Suprapubic skin (tissue), 4 donors: ENCODE data around the gene TRIM66. TPM values are rescaled to one million over a fixed set of nuclear protein-coding genes. Genes with fewer than 3 reads are reported as not detected.

ENCODE experiments used
- DNase-seq, 2 donors: peaks; one replicate each; pipeline ENCODE4 v3.0.0-alpha.2; 2019; ENCODE audit warnings: low spot score in 2 of 2
- H3K27ac ChIP-seq: fragments of 200-600 bp; sonication (generic); one replicate; pipeline ENCODE4 v1.5.1; 2019
- H3K27me3 ChIP-seq: fragments of 200-600 bp; sonication (generic); one replicate; pipeline ENCODE4 v1.5.1; 2019
- H3K36me3 ChIP-seq: fragments of 200-600 bp; sonication (generic); one replicate; pipeline ENCODE4 v1.5.1; 2019
- H3K4me1 ChIP-seq: fragments of 200-600 bp; sonication (generic); one replicate; pipeline ENCODE4 v1.5.1; 2019
- H3K4me3 ChIP-seq: fragments of 200-600 bp; sonication (generic); one replicate; pipeline ENCODE4 v1.5.1; 2019; ENCODE audit warnings: mild to moderate bottlenecking
- H3K9me3 ChIP-seq: fragments of 200-600 bp; sonication (generic); one replicate; pipeline ENCODE4 v1.5.1; 2019
- EP300 ChIP-seq: sonication (generic); formaldehyde crosslinking; IDR thresholded peaks from one replicate; pipeline ENCODE4 v1.6.1; 2017; ENCODE audit warnings: antibody characterized with exemption
- POLR2A ChIP-seq, 2 donors: fragments of 450-650 bp; IDR thresholded peaks; one replicate each; pipeline ENCODE4 v1.6.1; 2017; ENCODE audit warnings: antibody characterized with exemption in 2 of 2, mild to moderate bottlenecking in 2 of 2, moderate library complexity in 2 of 2
- POLR2AphosphoS5 ChIP-seq, 3 donors: sonication (generic); formaldehyde crosslinking; IDR thresholded peaks; one replicate each; pipeline ENCODE4 v1.6.1; 2017; ENCODE audit warnings: antibody characterized with exemption in 3 of 3
- WGBS: methylation state at CpG from one replicate; pipeline ENCODE4 v1.1.5; 2018; 5-methylcytosine and 5-hydroxymethylcytosine counted together
- total RNA-seq, 4 donors: library from RNA; depleted of rRNA; stranded (reverse); fragments of >200 nt; gene quantifications; one replicate each; pipeline ENCODE4 v1.1.0, GENCODE V29; 2016
- TF ChIP-seq, protein P1 (sequence below), 2 donors: fragments of 200-600 bp in 1 of 2; fragments of 450-650 bp in 1 of 2; sonication (generic) in 1 of 2; IDR thresholded peaks; one replicate each; pipeline ENCODE4 v1.5.1; 2016 to 2019; ENCODE audit warnings: antibody characterized with exemption in 2 of 2, mild to moderate bottlenecking in 1 of 2, moderate library complexity in 1 of 2

The TRIM66 gene
- total RNA-seq, 4 donors from 2014 or later = 9.9 to 20.3 (median 11.7) TPM

GRCh38 chr11:8597182-8597581 is 85.3 kb downstream of the TRIM66 start:
- 37% methylated on average over 3 of the region's 3 CpGs for WGBS
- no peak overlapping the region for H3K27ac ChIP-seq
- H3K36me3 ChIP-seq = no peaks in the 10 kb centered on the region
- TF ChIP-seq POLR2A (IDR thresholded peaks at IDR 0.05) (no peak), POLR2AphosphoS5 (IDR thresholded peaks at IDR 0.05) (no peak), EP300 (no peak)
- TF ChIP-seq, protein P1, sequence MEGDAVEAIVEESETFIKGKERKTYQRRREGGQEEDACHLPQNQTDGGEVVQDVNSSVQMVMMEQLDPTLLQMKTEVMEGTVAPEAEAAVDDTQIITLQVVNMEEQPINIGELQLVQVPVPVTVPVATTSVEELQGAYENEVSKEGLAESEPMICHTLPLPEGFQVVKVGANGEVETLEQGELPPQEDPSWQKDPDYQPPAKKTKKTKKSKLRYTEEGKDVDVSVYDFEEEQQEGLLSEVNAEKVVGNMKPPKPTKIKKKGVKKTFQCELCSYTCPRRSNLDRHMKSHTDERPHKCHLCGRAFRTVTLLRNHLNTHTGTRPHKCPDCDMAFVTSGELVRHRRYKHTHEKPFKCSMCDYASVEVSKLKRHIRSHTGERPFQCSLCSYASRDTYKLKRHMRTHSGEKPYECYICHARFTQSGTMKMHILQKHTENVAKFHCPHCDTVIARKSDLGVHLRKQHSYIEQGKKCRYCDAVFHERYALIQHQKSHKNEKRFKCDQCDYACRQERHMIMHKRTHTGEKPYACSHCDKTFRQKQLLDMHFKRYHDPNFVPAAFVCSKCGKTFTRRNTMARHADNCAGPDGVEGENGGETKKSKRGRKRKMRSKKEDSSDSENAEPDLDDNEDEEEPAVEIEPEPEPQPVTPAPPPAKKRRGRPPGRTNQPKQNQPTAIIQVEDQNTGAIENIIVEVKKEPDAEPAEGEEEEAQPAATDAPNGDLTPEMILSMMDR (IDR thresholded peaks at IDR 0.05) = no peak
- H3K4me1 ChIP-seq = peaks cover 10% of the 10 kb centered on the region
- DNase-seq = no peak
- peaks cover 34% of the 10 kb centered on the region for H3K27me3 ChIP-seq
- no peaks in the 10 kb centered on the region for H3K9me3 ChIP-seq
- no peak overlapping the region for H3K4me3 ChIP-seq

- peaks cover 38% of the 10 kb centered on the region for H3K27me3 ChIP-seq
- DNase-seq = no peak
- no peaks in the 10 kb centered on the region for H3K9me3 ChIP-seq
- H3K4me3 ChIP-seq = no peak overlapping the region
- no peaks in the 10 kb centered on the region for H3K36me3 ChIP-seq
- H3K27ac ChIP-seq = no peak overlapping the region
- TF ChIP-seq POLR2AphosphoS5 (IDR thresholded peaks at IDR 0.05) = no peak
- TF ChIP-seq, protein P1 (IDR thresholded peaks at IDR 0.05) = no peak
- TF ChIP-seq POLR2A (IDR thresholded peaks at IDR 0.05) = no peak
- TF ChIP-seq EP300 = no peak
- peaks cover 10% of the 10 kb centered on the region for H3K4me1 ChIP-seq
Observed at GRCh38 chr11:8596504-8597046, 85.9 kb downstream of the TRIM66 start.

DNA sequence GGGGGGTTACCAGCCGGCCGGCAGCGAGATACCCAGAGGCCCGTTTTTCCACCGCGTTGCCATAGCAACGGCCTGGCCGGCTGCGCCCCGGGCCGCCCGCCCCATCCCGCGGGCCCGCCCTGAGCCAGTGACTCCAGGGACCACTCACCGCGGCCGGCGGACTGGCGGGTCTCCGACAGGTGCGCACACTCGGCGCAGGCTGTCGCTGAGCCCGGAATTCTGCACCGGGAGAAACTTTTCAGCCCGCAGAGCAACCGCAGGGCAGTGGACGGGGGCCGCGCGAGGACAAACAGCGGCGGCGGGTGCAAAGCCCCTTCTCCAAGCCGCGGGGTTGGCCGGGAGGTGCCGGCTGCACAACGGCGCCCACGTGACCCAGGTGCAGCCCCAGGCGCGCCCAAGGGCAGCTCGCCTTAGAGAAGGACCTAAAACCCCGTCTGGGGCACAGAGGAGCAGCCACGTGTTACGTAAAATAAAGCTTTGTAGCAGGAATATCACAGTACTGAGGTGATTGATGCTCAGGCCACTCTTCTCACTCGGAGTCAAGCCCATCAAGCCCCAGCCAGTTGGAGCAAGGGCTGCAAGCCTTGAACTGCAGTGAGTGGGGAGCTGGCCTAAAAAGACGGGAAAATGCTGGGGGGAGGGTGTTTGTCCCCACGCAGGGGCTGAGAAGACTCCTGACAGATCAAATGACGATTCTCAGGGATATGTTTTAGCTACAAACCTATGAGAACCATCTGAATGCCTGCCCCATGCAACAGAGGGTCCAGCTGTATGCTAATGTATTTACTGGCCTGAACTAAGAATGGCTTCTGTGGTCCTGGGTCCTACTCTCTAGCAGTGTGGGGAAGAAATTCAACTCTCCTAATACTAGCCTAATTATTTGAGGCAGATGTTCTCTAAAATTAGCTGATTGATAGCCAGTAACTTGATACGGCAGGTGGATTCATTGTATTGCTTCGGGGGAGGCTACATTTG is 88.2 kb downstream of the TRIM66 start, which contains the start of gene STK33:
TSS of gene STK33 (minus strand) at position 294 of the 975 bp plus-strand sequence. CDS start 119,323 bp downstream, outside the sequence.
- Histone ChIP-seq H3K36me3 (no peaks in the 10 kb centered on the region), H3K27ac (no peak within 1 kb of the TSS), H3K27me3 (peaks cover 40% of the 10 kb centered on the region), H3K4me3 (peak within 1 kb of the TSS; percentile 45), H3K4me1 (peaks cover 10% of the 10 kb centered on the region), H3K9me3 (no peaks in the 10 kb centered on the region)
- TF ChIP-seq POLR2AphosphoS5 (IDR thresholded peaks at IDR 0.05) (no peak), POLR2A (IDR thresholded peaks at IDR 0.05) (no peak), EP300 (no peak)
- TF ChIP-seq, protein P1 (IDR thresholded peaks at IDR 0.05) = no peak
- 14% methylated on average over 22 of the region's 55 CpGs for WGBS
- no peak for DNase-seq

- Histone ChIP-seq H3K36me3 (no peaks in the 10 kb centered on the region), H3K4me1 (peaks cover 10% of the 10 kb centered on the region), H3K27ac (no peak overlapping the region), H3K4me3 (peak overlapping the region; percentile 45), H3K9me3 (no peaks in the 10 kb centered on the region), H3K27me3 (peaks cover 44% of the 10 kb centered on the region)
- no peak for DNase-seq
- TF ChIP-seq POLR2AphosphoS5 (IDR thresholded peaks at IDR 0.05) (no peak), POLR2A (IDR thresholded peaks at IDR 0.05) (no peak), EP300 (no peak)
- TF ChIP-seq, protein P1 (IDR thresholded peaks at IDR 0.05) = no peak
- whole genome bisulfite sequencing = 38% methylated on average over 6 of the region's 7 CpGs
Observed at GRCh38 chr11:8593455-8593854, 89.0 kb downstream of the TRIM66 start.

- TF ChIP-seq EP300 (no peak), POLR2A (IDR thresholded peaks at IDR 0.05) (no peak)
Observed at GRCh38 chr11:8587915-8588314, 94.5 kb downstream of the TRIM66 start.

More at GRCh38 chr11:8587915-8588314, 94.5 kb downstream of the TRIM66 start:
- Histone ChIP-seq H3K4me1 (no peaks in the 10 kb centered on the region), H3K4me3 (no peak overlapping the region), H3K27ac (no peak overlapping the region), H3K27me3 (peaks cover 18% of the 10 kb centered on the region), H3K9me3 (no peaks in the 10 kb centered on the region), H3K36me3 (no peaks in the 10 kb centered on the region)
- DNase-seq = no peak
